ENCODE measurements around the gene ZNF695.
"Not testable (repeated sequence)": the region's sequence is repeated elsewhere in the genome, so short reads cannot be mapped to it uniquely, and the experiment has no call there.

ZNF695 gene

GRCh38 chr1:247007511-247008405 lies at the start of gene ZNF695:
Gene ZNF695, minus strand, starts transcription at chr1:247008057. Its CDS starts 149 bp downstream, at chr1:247007908.
- in situ Hi-C loops (cut with HindIII; ENCODE audit: low sequenced_read_pairs) = no loop called here

GRCh38 chr1:247056071-247056470 lies 48.2 kb upstream of the ZNF695 start:
- in situ Hi-C loops (cut with HindIII; ENCODE audit: low sequenced_read_pairs) = no loop called here

GRCh38 chr1:247054992-247055415 lies 47.1 kb upstream of the ZNF695 start:
- in situ Hi-C loops (cut with HindIII; ENCODE audit: low sequenced_read_pairs) = no loop called here

DNA sequence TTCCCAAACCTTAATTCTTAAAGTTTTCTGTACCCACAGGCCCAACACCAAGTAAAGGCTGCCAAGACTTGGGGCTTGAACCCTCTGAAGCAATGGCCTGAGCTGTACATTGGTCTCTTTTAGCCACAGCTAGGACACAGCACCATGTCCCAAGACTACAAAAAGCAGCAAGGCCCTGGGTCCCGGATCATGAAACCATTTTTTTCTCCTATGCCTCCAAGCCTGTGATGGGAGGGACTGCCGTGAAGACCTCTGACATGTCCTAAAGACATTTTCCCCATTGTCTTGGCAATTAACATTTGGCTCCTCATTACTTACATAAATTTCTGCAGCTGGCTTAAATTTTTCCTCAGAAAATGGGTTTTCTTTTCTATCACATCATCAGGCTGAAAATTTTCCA lies 39.8 kb upstream of the ZNF695 start:
- in situ Hi-C loops (cut with HindIII; ENCODE audit: low sequenced_read_pairs) = no loop called here

DNA sequence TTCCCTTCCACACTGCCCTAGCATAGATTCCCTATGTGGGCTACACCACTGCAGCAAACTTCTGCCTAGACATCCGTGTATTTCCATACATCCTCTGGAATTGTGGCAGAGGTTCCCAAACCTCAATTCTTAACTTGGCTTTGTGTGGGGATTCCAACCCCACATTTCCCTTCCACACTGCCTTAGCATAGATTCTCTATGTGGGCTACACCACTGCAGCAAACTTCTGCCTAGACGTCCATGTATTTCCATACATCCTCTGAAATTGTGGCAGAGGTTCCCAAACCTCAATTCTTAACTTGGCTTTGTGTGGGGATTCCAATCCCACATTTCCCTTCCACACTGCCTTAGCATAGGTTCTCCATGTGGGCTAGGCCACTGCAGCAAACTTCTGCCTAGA lies 39.4 kb upstream of the ZNF695 start:
- in situ Hi-C loops (cut with HindIII; ENCODE audit: low sequenced_read_pairs) = no loop called here

GRCh38 chr1:247043406-247043805 lies 35.5 kb upstream of the ZNF695 start:
- in situ Hi-C loops (cut with HindIII; ENCODE audit: low sequenced_read_pairs) = no loop called here

GRCh38 chr1:247037511-247038320 lies 29.9 kb upstream of the ZNF695 start:
- in situ Hi-C loops (cut with HindIII; ENCODE audit: low sequenced_read_pairs) = no loop called here

GRCh38 chr1:247032306-247032705 lies 24.4 kb upstream of the ZNF695 start:
- in situ Hi-C loops (cut with HindIII; ENCODE audit: low sequenced_read_pairs) = not testable (repeated sequence)

- in situ Hi-C loops (cut with HindIII; ENCODE audit: low sequenced_read_pairs) = not testable (repeated sequence)
Observed at GRCh38 chr1:247024658-247025057, 16.8 kb upstream of the ZNF695 start.

GRCh38 chr1:247013391-247013790 lies 5.5 kb upstream of the ZNF695 start:
- in situ Hi-C loops (cut with HindIII; ENCODE audit: low sequenced_read_pairs) = no loop called here

DNA sequence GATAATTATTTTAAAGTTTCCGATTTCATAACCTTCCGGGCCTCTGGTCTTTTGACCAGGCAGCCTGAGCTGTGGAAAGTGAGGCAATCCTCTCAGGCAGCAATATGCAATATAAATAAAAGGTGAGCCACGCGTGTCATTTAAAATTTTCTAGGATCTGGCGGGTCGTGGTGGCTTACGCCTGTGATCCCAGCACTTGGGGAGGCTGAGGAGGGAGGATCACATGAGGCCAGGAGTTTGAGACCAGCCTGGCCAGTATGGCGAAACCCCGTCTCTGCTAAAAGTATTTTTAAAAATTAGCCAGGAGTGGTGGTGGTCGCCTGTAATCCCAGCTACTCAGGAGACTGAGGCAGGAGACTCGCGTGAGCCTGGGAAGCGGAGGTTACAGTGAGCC lies 546 bp upstream of the ZNF695 start:
- in situ Hi-C loops (cut with HindIII; ENCODE audit: low sequenced_read_pairs) = no loop called here

DNA sequence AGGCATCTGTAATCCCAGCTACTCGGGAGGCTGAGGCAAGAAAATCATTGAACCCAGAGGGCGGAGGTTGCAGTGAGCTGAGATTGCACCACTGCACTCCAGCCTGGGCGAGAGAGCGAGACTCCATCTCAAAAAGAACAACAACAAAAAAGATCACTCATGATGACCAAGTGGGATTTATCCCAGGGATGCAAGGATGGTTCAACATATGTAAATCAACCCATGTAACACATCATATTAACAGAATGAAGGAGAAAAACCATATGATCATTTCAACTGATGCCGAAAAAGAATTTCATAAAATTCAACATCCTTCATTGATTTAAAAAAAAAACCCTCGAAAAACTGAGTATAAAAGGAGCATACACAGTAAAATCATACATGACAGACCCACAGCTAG lies 3.8 kb downstream of the ZNF695 start:
- in situ Hi-C loops (cut with HindIII; ENCODE audit: low sequenced_read_pairs) = not testable (repeated sequence)

- in situ Hi-C loops (cut with HindIII; ENCODE audit: low sequenced_read_pairs) = no loop called here
Observed at GRCh38 chr1:246989901-246990300, 18.0 kb downstream of the ZNF695 start.

GRCh38 chr1:246988316-246988715 lies 19.5 kb downstream of the ZNF695 start:
- in situ Hi-C loops (cut with HindIII; ENCODE audit: low sequenced_read_pairs) = no loop called here

- in situ Hi-C loops (cut with HindIII; ENCODE audit: low sequenced_read_pairs) = no loop called here
Observed at GRCh38 chr1:246987083-246987690, 20.7 kb downstream of the ZNF695 start.

DNA sequence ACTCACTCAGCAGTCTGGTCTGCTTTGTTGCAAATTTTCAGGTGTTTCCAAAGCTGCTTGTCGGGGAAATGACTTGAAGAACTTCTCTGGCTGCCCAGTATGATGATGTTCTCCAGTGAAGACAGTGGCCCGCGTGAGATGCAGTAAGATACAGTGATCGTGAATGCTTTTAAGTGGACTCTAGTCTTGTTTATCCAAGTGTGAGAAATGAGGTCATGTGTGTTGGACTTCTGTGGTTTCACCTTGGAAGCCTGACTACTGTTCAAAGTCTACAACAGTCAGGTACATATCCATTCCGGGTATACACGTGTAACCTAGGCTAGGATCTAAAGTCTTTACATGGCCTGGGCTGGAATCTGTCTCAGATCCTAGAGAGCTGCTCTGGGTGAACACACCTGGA lies 29.1 kb downstream of the ZNF695 start:
- in situ Hi-C loops (cut with HindIII; ENCODE audit: low sequenced_read_pairs) = no loop called here

GRCh38 chr1:246978281-246978680 lies 29.6 kb downstream of the ZNF695 start:
- in situ Hi-C loops (cut with HindIII; ENCODE audit: low sequenced_read_pairs) = no loop called here

- in situ Hi-C loops (cut with HindIII; ENCODE audit: low sequenced_read_pairs) = no loop called here
Observed at GRCh38 chr1:246971969-246972368, 35.9 kb downstream of the ZNF695 start.

GRCh38 chr1:246971090-246971721 lies 36.7 kb downstream of the ZNF695 start:
- in situ Hi-C loops (cut with HindIII; ENCODE audit: low sequenced_read_pairs) = no loop called here

GRCh38 chr1:246969621-246970020 lies 38.2 kb downstream of the ZNF695 start:
- in situ Hi-C loops (cut with HindIII; ENCODE audit: low sequenced_read_pairs) = no loop called here

DNA sequence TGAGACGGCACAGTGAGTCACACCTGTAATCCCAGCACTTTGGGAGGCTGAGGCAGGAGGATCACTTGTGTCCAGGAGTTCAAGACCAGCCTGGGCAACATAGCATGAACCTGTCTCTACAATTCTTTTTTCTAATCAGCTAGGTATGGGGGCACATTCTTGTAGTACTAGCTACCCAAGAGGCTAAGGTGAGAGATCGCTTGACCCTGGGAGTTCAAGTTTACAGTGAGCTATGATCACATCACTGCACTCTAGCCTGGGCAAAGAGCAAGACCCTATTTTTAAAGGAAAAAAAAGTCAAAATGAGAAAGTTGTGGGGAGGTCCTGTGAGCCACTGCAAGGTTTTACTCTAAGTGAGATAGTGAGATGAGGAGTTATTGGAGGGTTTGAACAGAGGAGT lies 41.4 kb downstream of the ZNF695 start:
- in situ Hi-C loops (cut with HindIII; ENCODE audit: low sequenced_read_pairs) = no loop called here
